HEK293T (cell line): ENCODE results near the gene SUMO3.

Experiments used
- CTBP1 ChIP-seq: fragments of 450-650 bp; IDR thresholded peaks from 2 replicates; pipeline ENCODE4 v1.6.1; 2016; ENCODE audit warnings: borderline replicate concordance
- ELF4 ChIP-seq: fragments of 450-650 bp; IDR thresholded peaks from 2 replicates; pipeline ENCODE4 v1.6.1; 2017; ENCODE audit warnings: antibody characterized with exemption
- FOXK2 ChIP-seq: fragments of 450-650 bp; IDR thresholded peaks from 2 replicates; pipeline ENCODE4 v1.6.1; 2016; ENCODE audit warnings: mild to moderate bottlenecking
- NFRKB ChIP-seq: fragments of 450-650 bp; IDR thresholded peaks from 2 replicates; pipeline ENCODE4 v1.6.1; 2016; ENCODE audit warnings: mild to moderate bottlenecking, moderate library complexity
- TARDBP ChIP-seq: fragments of 450-650 bp; IDR thresholded peaks from 2 replicates; pipeline ENCODE4 v1.6.1; 2016
- ZNF384 ChIP-seq: fragments of 450-650 bp; IDR thresholded peaks from 2 replicates; pipeline ENCODE4 v1.6.1; 2016

DNA sequence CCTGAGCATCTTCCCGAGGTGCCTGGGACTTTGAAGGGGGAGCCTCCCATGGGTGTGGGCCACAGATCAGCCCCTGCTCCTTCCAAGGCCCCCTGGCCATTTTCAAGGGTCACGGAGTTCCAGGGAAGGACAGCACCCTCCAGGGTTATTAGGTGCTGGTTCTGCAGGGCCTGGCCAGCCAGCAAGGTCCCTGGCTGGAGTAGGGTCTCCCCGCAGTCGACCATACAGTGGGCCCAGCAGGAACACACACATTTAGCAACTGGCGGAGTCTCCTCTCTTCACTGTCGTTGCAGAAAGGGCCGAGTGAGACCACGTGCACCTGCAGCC is 17.7 kb upstream of the SUMO3 start:
- TF ChIP-seq CTBP1 (no peak), ZNF384 (no peak), FOXK2 (no peak), NFRKB (no peak), ELF4 (no peak), TARDBP (no peak)
